Hair follicle dermal papilla cell (primary cell): ENCODE measurements around the gene RPE65. TPM values are rescaled to one million over a fixed set of nuclear protein-coding genes. Genes with fewer than 3 reads are reported as not detected.

Experiments
- small RNA-seq: library from RNA; depleted of rRNA; stranded (forward); fragments of <200 nt; gene quantifications from one replicate; pipeline ENCODE3, GENCODE V24; 2012
- total RNA-seq: library from RNA; depleted of rRNA; stranded (reverse); fragments of >200 nt; gene quantifications from 2 replicates; pipeline ENCODE4 v1.2.3, GENCODE V29; 2012

Gene RPE65
- total RNA-seq: not detected in 2 replicates

DNA sequence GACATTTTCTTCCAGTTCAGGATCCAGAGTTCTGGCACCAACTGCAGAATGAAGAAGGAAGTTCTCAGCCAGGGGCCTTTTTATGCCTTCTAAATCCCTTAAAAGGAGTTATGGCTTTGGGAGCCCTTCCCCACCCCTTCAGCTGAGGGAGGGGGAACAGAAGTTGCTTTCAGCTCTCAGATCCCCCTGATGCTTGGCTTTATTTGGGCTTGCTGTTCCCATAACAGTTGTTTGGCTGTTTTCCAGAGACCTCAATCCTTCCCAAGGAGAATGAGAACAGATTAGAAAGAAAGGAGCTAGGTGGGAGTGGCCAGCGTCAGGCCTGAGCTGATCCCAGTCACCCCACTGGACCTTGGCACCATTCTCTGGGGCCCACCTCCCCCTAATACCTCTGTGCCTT, at the start of gene RPE65:
RPE65 (minus strand) TSS at position 54 of the 400 bp plus-strand sequence; CDS start at position 5, 49 bp downstream.

DNA sequence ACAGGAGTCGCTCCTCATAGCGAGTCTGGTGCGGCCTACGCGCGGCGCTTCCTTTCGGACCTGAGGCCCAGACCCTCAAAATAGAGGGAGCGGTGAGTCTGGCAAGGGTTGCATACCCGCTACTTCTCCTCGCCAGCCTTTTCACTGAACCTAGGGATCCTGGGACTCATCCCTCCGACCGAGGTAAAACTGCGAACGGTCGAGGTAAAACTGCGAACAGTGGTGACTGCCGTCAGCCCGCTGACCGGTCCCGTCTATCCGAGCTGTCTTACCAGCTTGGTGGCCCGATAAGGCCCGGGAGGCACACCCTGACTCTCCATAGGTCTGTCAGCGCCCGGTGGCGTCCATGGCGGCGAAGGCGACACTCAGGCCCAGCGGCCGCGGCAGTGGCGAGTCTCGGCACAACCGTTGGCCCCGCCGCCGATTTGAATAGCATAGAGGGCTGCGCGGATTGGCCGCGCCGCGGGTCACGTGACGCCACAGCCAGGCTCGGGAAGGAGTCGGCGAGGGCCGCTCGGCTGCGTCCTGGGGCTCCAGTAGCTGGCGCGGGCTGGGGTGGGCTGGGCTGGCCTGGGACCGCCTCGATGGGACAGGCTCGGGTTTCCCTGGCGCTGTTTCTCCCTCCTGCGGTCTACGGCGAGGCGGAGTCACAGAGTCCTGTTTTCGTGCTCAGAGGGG, 47.1 kb upstream of the RPE65 start, which contains the start of gene DEPDC1:
DEPDC1 (minus strand) TSS at position 403 of the 678 bp plus-strand sequence; CDS start at position 320, 83 bp downstream.

Small RNA genes within 50 kb of the gene (small RNA-seq; reads per million reads assigned to genes)
- gene AL139413.1: not detected

Other genes starting within 250 kb of the RPE65 start
- 31.0 and 40.7 TPM in 2 replicates for gene WLS, start 217.4 kb downstream of the RPE65 start, total RNA-seq
- gene DEPDC1, start 47.1 kb upstream of the RPE65 start, total RNA-seq: 1.5 and 1.6 TPM in 2 replicates